Measurements from ENCODE around the gene PLA2G2C.
"Not testable (repeated sequence)": the region's sequence is repeated elsewhere in the genome, so short reads cannot be mapped to it uniquely, and the experiment has no call there.

Gene PLA2G2C

GRCh38 chr1:20185834-20186782 is at the start of gene PLA2G2C, which contains the start of gene UBXN10:
TSS of gene PLA2G2C (minus strand) at chr1:20186518. CDS start at chr1:20177363, 9,155 bp downstream.
TSS of gene UBXN10 (plus strand) at chr1:20186096. CDS start at chr1:20190562, 4,466 bp downstream.
- DNase-seq: no peak

- DNase-seq: no peak
Measured at GRCh38 chr1:20234788-20235535, 48.6 kb upstream of the PLA2G2C start.

GRCh38 chr1:20233866-20234265 is 47.5 kb upstream of the PLA2G2C start:
- peak; percentile 34 to 35 for DNase-seq

GRCh38 chr1:20233394-20233793 is 47.1 kb upstream of the PLA2G2C start:
- DNase-seq: no peak

GRCh38 chr1:20232564-20232963 is 46.2 kb upstream of the PLA2G2C start:
- DNase-seq: not testable (repeated sequence)

- DNase-seq: no peak
Measured at GRCh38 chr1:20229171-20229570, 42.9 kb upstream of the PLA2G2C start.

- no peak for DNase-seq
Measured at GRCh38 chr1:20228314-20228825, 42.1 kb upstream of the PLA2G2C start.

- no peak for DNase-seq
Measured at GRCh38 chr1:20227704-20228103, 41.4 kb upstream of the PLA2G2C start.

- no peak for DNase-seq
Measured at GRCh38 chr1:20224546-20224945, 38.2 kb upstream of the PLA2G2C start.

GRCh38 chr1:20223551-20224419 is 37.5 kb upstream of the PLA2G2C start:
- peak in 1 of 2 experiments; percentile 23 for DNase-seq

- DNase-seq: no peak
Measured at GRCh38 chr1:20223106-20223505, 36.8 kb upstream of the PLA2G2C start.

GRCh38 chr1:20220036-20220435 is 33.7 kb upstream of the PLA2G2C start:
- DNase-seq: no peak

GRCh38 chr1:20219053-20219452 is 32.7 kb upstream of the PLA2G2C start:
- not testable (repeated sequence) for DNase-seq

GRCh38 chr1:20216574-20216973 is 30.3 kb upstream of the PLA2G2C start:
- no peak for DNase-seq

GRCh38 chr1:20215716-20216115 is 29.4 kb upstream of the PLA2G2C start:
- no peak for DNase-seq

- peak; percentile 46 to 74 for DNase-seq
Measured at GRCh38 chr1:20212685-20213331, 26.5 kb upstream of the PLA2G2C start.

- no peak for DNase-seq
Measured at GRCh38 chr1:20212085-20212684, 25.9 kb upstream of the PLA2G2C start.

- DNase-seq: no peak
Measured at GRCh38 chr1:20211511-20211931, 25.2 kb upstream of the PLA2G2C start.

GRCh38 chr1:20210736-20211460 is 24.6 kb upstream of the PLA2G2C start:
- no peak for DNase-seq

- no peak for DNase-seq
Measured at GRCh38 chr1:20209471-20209870, 23.2 kb upstream of the PLA2G2C start.

- DNase-seq: no peak
Measured at GRCh38 chr1:20207546-20207945, 21.2 kb upstream of the PLA2G2C start.
